ENCODE data around the gene LHFPL3. TPM values are rescaled to one million over a fixed set of nuclear protein-coding genes. Genes with fewer than 3 reads are reported as not detected.

LHFPL3 gene
- total RNA-seq, 1 experiment from 2014 or later: not detected

DNA sequence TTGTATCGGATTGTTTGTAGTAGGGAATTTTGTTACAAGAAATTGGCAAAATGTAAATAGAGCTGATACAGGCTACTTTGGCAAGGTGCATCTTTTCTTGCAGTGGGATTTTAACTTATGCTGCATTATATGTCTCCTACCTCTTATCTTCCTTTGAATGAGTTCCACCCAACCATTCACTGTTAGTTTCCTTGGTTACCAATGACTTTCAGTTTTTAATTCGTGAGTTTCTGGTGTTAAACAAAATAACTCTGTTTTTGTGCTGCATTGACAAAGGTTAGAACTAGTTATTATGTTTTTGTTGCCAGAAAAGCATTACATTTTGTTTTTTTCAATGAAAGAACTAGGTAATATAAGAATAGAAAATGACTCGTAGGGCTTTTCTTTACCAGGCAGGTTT is 327.2 kb downstream of the LHFPL3 start:
- no peak overlapping the region for H3K27ac ChIP-seq (ENCODE audit: insufficient read length, low read depth, low read length)
- H2BK5ac ChIP-seq (ENCODE audit: insufficient read length, low read length): no peak overlapping the region
- no peak overlapping the region for H3K4me2 ChIP-seq (ENCODE audit: insufficient read depth, insufficient read length, low read length)
- H3K79me2 ChIP-seq (ENCODE audit: insufficient read depth, low read length): no peaks in the 10 kb centered on the region
- H2AFZ ChIP-seq (ENCODE audit: low read length): no peak overlapping the region
- H3K23me2 ChIP-seq (ENCODE audit: insufficient read length, low read depth, low read length, poor library complexity, severe bottlenecking): no peaks in the 10 kb centered on the region
- DNase-seq: no peak
- no peak overlapping the region for H2BK20ac ChIP-seq (ENCODE audit: low read depth, low read length, poor library complexity, severe bottlenecking)
- H2BK120ac ChIP-seq (ENCODE audit: low read depth, low read length, poor library complexity, severe bottlenecking): no peak overlapping the region
- no peak overlapping the region for H3K4ac ChIP-seq (ENCODE audit: low read depth, low read length)
- H3K18ac ChIP-seq (ENCODE audit: insufficient read length, low read depth, low read length): no peak overlapping the region
- H3K14ac ChIP-seq (ENCODE audit: insufficient read depth, low read length): no peak overlapping the region
- H2BK12ac ChIP-seq (ENCODE audit: insufficient read length, low read depth, low read length): no peak overlapping the region
- no peaks in the 10 kb centered on the region; a peak in 1 of 7 replicates for H3K36me3 Mint-ChIP-seq (ENCODE audit: insufficient read depth in 1 of 3, low read depth in 3 of 3)
- no peaks in the 10 kb centered on the region for H3K9me3 ChIP-seq (ENCODE audit: control insufficient read depth, low read depth, low read length)
- no peak overlapping the region for H3K56ac ChIP-seq (ENCODE audit: insufficient read length, low read depth, low read length)
- no peaks in the 10 kb centered on the region for H3K4me1 Mint-ChIP-seq
- H3K4me3 Mint-ChIP-seq: no peak overlapping the region
- no peak overlapping the region for H3T11ph ChIP-seq (ENCODE audit: low read length)
- no peak overlapping the region for H3K9ac ChIP-seq (ENCODE audit: extremely low read depth, insufficient read length, low read length)
- no peak overlapping the region for H3K23ac ChIP-seq (ENCODE audit: insufficient read length, low read depth, low read length)
- TF ChIP-seq, protein P1, sequence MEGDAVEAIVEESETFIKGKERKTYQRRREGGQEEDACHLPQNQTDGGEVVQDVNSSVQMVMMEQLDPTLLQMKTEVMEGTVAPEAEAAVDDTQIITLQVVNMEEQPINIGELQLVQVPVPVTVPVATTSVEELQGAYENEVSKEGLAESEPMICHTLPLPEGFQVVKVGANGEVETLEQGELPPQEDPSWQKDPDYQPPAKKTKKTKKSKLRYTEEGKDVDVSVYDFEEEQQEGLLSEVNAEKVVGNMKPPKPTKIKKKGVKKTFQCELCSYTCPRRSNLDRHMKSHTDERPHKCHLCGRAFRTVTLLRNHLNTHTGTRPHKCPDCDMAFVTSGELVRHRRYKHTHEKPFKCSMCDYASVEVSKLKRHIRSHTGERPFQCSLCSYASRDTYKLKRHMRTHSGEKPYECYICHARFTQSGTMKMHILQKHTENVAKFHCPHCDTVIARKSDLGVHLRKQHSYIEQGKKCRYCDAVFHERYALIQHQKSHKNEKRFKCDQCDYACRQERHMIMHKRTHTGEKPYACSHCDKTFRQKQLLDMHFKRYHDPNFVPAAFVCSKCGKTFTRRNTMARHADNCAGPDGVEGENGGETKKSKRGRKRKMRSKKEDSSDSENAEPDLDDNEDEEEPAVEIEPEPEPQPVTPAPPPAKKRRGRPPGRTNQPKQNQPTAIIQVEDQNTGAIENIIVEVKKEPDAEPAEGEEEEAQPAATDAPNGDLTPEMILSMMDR (conservative IDR thresholded peaks at IDR 0.05): no peak
- no peak overlapping the region for H4K8ac ChIP-seq (replicated peaks; ENCODE audit: insufficient read length, low read depth, low read length)
- no CpG with 5 or more reads among the region's 3 CpGs for WGBS (ENCODE audit: extremely low coverage, insufficient read length, low lambda C conversion rate)
- peaks cover 2% of the 10 kb centered on the region for H3K27me3 Mint-ChIP-seq (ENCODE audit: low read depth)
- no peaks in the 10 kb centered on the region for H4K20me1 ChIP-seq (ENCODE audit: control insufficient read depth, insufficient read depth, insufficient read length)
- H4K5ac ChIP-seq (ENCODE audit: insufficient read length, low read depth, low read length): no peak overlapping the region
- H3K4me1 ChIP-seq (ENCODE audit: insufficient read depth, low read length): no peaks in the 10 kb centered on the region
- H3K27me3 ChIP-seq (ENCODE audit: insufficient read depth, low read length): no peaks in the 10 kb centered on the region
- no peak overlapping the region for H4K91ac ChIP-seq (ENCODE audit: insufficient read length, low read depth, low read length)
- H2AK5ac ChIP-seq (ENCODE audit: insufficient read length, low read length): no peak overlapping the region
- H3K79me1 ChIP-seq (ENCODE audit: insufficient read depth, low read depth, low read length, poor library complexity, severe bottlenecking): no peaks in the 10 kb centered on the region
- H3K27ac Mint-ChIP-seq: no peak overlapping the region
- H2BK15ac ChIP-seq (ENCODE audit: low read depth, low read length): no peak overlapping the region
- no peaks in the 10 kb centered on the region for H3K9me3 Mint-ChIP-seq
